Measurements from ENCODE around the gene CD6.

Gene CD6

DNA sequence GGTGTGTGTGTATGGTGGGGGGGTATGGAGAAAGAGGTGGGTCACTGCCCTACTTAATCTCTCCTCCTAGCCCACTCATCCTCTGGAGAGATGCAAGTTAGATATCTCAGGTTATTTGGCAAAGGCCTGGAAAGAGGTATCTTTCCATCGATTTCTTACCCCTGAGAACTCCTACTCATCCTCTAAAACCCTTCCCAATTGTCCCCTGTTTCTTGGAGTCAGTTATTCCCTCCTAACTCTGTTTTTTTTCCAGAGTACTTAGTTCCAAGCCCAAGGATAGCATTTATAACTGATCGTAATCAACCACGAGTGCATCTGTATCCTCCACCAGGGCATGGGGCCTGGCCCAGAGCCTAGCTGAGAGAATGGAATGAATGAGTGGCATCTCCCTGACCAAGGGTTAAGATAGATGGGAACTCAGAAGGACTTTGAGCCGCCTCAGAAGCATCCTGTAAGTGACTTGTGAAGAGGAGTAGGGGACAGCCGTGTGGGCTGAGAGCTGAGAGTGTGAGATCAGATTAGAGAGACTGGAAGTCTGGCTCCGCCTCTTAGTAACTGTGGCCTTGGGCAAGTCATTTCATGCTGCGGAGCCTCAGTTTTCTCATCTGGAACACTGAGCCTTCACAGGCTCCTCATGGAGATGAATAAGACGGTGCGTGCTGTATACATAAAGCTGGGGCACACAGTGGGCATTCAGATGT is 16.2 kb downstream of the CD6 start:
- no peak for DNase-seq

DNA sequence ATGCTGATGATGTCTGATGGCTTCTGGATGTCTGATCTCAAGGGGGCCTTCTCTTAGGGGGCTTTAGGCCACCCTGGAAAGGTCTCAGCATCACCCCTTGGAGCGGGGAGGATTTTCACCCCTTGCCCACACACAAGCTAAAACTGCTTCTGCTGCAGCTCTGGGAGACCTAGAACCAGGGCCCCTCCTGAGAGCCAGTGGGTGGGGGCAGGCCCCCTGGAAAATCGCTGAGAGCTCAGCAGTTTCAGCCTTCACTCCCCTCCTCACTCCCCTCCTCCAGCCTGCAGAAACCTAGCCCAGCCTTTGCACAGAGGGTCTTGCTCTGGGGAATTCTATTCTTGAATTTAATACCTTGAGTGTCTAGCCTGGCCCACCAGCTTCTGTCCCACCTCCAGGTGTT is 17.2 kb downstream of the CD6 start:
- DNase-seq = no peak

DNA sequence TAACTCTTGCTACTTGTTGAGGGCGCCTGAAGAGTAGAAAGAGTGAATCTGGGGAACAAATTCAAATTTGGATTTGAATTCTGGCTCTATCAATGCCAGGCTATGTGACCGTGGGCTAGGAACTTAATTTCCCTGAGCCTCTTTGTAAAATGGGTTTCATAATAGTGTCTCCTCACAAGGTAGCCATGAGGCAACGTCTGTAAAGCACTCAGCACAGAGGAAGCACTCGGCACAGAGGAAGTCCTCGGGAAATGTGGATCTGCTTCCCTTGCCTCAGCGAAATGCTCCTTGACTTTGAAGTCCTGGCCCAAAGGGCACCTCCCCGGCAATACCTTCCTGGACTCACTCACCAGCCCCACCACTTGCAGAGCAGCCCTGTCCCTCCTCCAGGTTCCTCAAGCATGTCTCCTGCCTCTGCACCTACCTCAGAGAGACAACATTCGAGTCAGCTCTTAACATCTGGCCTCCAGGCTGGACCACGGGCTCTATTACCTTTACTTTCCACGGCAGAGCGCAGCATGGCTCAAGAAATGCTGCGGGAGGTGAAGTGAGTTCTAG is 17.7 kb downstream of the CD6 start:
- DNase-seq = no peak

DNA sequence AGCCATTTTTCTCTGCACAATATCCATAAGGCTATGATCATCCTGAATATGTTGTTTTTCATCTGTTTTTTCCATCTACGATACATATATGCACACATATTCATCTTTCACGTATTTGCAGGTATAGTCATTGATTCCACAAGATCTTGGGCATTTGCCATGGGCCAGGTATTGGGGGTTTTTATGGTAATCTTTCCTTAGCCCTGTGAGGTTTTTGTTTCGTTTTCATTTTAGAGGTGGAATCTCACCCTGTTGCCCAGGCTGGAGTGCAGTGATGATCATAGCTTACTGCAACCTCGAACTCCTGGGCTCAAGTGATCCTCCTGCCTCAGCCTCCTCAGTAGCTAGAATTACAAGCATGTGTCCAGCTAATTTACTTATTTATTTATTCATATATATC is 20.0 kb downstream of the CD6 start:
- DNase-seq = no peak

DNA sequence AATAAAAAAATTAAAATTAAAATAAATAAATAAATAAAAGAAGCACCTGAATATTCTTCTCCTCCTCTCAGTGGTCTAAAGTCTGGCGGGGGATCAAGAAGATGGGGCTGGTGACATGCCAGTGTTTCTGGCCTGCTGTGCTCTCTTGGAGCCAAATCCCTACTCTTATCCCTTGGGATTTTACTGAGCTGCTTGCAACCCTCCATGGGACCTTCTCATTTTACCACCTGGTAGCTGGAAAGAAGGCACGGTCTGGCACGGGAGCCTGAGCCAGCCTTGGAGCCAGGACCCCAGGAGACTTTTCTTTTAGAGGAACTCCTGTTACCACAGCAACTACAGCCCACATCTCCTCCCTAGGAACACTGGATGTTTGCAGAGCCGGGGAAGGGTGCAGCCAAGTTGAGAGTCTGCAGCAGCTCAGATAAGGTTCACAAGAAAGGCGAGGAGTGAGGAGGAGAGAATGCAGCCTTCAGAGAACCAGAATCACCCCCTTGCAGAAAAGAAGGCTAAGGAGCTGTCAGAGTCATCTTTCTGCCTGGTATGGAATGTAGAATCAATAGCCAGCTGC is 21.4 kb downstream of the CD6 start:
- DNase-seq = no peak

DNA sequence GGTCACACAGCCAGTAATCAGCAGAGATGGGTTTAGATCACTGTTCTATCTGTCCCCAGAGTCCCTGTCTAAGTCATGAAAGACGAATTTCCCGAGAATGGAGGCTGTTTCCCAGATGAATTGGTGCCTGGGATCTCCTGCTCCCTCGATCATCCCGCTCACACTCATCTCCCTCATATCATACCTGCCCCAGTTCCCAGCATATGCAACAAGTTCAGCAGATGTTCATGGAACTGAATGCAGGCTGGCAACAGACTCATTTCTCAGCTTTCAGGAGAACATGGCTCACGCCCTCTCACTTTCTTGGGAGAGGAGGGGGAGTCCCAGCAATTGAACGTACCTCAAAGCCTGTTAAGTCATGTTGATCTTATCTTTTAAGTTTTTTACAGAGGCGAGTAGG is 22.1 kb downstream of the CD6 start:
- no peak for DNase-seq

DNA sequence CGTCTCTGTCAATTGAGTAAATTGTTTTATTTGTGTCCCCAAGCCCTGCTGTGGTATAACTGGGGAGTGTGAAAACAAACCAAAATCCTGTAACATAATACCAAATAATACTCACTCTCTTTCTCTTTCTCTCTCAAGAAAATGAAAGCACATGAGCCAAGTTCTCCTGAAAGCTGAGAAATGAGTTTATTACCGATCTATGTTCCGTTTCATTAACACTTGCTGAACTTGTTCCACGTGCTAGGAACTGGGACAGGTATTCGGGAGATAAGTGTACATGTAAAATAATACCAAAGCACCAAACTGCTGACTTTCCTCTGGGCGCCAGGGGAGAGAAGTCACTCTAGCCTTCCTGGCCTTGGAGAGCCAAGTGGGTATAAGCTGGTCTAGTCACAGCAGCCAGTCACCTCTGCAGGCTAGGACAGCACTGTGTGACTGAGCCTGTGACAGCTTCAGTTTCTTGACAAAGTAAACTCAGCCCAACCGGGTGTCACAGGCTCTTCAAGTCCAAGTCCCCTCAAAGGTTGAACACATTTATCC is 23.1 kb downstream of the CD6 start:
- DNase-seq = no peak

DNA sequence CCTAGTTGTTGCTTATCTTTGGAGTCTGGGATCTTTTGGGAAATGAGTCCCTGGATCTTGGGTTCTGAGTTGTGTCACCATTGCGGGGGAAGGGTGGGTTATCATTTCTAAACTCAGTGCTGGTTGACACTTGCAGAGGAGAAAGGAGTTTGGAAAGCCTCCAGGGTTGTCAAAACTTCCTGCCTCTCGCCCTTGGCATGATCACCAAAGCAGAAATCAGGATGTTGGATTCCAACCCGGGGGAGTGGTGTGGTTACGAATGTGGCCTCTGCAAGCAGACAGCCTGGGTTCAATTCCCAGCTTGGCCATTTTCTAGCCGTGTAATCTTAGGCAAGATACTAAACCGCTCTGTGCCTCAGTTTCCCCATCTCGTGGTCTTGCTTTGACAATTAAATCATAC is 24.3 kb downstream of the CD6 start:
- DNase-seq = no peak

DNA sequence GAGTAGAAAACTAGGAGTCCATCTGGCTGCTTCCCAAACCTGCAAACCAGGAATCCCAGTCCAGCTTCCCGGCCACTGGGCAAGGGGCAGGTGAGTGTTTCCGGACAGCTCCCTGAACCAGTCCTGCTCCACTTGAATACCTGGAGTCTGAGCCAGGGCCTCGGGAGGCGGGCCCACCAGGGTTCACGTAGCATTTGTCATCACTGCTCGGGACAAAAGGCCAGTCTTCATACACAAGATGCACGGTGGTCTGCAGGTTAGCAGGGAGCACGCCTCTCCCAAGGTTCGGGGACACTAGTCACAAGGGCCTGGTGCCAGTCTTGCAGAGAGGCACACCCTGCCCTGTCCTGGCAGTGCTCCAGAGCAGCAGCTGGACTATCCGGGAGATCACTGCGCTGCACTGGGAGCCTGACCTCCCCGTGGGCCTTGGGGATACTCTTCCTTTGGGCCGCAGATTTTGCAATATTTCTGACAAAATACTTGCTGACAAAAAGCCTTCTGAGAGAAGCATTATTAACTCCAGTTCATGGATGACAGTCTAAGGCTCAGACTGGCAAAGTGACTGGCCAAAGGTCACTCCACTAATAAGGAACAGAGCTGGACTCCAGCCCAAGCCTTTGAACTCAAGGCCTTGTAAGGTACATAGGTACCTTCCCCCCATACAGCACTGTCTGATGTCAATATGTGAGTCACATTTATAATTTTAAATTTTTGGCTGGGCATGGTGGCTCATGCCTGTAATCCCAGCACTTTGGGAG is 25.1 kb downstream of the CD6 start:
- no peak for DNase-seq

DNA sequence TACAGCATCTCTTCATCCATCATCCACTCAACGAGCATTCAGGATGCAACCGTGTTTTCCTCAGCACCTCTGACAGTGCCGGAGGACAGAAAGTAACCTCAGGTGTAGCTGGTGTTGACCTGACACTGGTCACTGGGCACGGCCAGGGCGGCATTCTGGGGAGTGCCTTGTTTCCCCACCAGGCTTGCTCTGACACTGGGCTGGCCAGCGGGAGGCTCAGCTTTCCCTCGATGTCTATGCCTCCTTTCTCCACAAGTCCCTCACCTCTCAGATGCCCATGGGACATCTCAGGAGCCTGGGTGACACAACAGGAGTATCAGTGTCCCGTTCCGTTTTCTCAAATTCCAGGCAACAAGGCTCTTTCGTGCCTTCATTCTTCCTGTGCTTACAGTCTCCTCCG is 28.9 kb downstream of the CD6 start:
- DNase-seq = no peak

DNA sequence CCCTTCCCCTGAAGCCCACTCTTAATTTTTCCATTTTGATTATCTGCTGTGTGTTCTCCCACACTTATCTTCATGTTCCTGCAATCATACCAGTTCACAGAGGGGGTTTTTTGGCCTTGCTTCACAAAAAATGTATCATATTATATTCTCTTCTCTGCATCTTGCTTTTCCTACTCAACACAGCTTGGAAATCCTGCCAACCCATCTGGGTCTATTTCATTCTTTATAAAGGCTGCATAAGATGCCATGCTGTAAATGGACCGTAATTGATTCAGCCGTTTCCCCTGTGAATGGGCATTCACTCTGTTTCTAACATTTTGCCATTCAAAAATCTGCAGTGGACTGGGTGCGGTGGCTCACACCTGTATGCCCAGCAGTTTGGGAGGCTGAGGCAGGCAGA is 30.5 kb downstream of the CD6 start:
- no peak for DNase-seq

DNA sequence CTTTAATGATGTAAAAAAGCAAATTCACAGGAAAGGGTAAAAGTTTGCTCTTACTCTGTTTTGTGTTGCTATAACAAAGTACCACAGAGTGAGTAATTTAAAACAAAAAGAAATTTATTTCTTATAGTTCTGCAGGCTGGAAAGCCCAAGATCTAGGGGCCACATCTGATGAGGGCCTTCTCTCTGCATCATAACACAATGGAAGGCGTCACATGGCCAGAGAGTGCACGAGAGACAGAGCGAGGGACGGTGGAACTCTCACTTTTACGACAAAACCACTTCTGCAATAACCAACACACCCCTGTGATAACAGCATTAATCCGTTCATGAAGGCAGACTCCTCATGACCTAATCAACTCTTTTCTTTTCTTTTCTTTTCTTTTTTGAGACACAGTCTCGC is 31.1 kb downstream of the CD6 start:
- no peak for DNase-seq

DNA sequence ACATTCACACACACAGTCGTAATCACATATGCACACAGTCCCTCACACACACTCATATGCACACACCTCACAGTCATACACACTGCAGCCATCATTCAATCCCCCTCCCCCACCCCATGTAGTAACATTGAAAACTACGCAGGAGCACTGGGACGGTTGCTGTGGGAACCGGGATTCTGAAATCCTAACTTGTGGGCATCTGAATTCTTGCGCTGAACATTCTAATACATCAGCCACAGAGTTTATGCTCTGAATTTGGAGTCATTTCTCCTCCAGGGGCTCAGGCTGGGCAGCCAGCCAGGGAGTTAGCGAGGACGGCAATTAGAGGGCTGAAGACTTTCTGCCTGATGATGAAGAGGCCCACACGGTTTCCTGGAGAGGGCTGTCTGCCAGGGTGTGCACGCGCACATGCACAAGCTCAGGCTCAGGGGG is 32.7 kb downstream of the CD6 start:
- no peak for DNase-seq

DNA sequence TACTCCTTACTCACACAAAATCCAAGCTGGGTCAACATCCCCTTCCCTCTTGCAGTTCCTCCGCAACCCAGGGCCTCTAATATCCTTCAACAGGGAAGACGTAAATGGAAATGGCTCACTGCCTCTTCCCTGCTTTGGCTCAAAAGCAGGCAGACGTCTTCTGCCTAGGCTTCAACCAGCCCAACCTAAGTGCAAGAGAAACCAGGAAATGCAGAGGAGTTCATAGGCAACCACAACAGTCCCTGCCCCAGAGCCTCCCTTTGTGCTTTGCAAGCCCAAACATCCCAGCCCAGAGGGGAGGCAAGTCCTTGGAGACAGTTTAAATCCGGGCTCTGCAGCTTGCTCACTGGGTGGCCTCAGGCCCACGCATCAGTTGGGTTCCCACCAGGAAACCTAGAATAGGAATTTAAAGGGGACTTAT is 33.3 kb downstream of the CD6 start:
- no peak for DNase-seq

DNA sequence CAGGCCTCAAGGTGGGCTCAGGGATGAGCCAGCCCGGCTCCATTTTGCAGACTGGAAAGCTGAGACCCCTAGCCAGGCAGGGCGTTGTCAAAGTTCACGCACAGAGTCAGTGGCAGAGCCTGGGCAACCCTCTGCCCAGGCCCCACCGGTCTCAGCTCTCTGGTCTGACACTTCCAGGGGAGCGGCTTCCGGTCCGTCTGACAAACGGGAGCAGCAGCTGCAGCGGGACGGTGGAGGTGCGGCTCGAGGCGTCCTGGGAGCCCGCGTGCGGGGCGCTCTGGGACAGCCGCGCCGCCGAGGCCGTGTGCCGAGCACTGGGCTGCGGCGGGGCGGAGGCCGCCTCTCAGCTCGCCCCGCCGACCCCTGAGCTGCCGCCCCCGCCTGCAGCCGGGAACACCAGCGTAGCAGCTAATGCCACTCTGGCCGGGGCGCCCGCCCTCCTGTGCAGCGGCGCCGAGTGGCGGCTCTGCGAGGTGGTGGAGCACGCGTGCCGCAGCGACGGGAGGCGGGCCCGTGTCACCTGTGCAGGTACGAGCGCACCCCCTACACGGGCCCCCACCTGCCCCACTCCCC is 36.0 kb downstream of the CD6 start:
- DNase-seq = no peak

DNA sequence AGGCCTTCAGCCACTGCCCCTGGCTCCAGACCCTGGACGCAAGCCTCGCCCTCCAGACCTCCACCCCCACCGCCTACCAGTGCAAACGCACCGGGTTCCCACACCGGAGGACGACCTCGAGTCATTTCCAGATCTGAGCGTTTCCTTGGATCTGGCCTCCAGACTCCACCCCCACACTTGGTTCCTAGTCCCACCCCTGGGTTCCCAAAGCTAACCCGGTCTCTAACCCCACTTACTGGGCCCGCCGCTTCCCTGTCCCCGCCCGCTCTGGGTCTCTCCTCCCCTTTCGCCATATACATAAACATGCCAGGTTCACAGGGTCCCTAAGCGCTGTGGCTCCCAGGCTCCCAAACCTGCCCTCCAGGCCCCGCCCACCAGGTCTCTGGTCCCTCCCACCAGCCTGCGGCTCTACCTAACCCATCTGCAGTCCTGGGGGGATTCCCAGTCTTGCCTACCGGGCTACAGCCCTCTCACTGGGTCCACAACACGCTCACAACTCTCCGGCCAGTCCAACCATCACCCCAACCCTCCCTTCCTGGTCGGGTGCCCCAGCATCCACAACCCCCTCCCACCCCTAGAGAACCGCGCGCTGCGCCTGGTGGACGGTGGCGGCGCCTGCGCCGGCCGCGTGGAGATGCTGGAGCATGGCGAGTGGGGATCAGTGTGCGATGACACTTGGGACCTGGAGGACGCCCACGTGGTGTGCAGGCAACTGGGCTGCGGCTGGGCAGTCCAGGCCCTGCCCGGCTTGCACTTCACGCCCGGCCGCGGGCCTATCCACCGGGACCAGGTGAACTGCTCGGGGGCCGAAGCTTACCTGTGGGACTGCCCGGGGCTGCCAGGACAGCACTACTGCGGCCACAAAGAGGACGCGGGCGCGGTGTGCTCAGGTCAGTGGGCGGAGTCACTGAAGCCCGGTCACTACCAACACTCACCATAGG is 36.7 kb downstream of the CD6 start:
- DNase-seq = no peak

DNA sequence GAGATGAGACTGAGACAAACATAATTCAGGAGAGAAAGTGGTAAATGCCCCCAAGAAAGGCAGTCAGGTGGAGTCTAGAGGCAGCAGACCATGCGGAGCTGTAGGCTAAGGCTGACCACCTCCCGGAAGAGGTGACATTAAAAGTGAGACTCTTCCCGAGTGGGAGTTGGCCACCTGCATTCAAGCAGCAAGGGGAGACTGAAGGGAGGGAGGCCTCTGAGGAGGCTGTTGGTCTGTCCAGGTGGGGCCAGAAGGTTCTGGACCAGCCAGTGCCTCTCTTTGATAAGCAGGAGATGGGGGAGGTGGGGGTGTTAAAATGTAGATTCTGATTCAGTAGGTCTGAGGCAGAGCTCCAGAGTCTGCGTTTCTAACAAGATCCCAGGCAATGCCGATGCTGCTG is 37.5 kb downstream of the CD6 start:
- no peak for DNase-seq

DNA sequence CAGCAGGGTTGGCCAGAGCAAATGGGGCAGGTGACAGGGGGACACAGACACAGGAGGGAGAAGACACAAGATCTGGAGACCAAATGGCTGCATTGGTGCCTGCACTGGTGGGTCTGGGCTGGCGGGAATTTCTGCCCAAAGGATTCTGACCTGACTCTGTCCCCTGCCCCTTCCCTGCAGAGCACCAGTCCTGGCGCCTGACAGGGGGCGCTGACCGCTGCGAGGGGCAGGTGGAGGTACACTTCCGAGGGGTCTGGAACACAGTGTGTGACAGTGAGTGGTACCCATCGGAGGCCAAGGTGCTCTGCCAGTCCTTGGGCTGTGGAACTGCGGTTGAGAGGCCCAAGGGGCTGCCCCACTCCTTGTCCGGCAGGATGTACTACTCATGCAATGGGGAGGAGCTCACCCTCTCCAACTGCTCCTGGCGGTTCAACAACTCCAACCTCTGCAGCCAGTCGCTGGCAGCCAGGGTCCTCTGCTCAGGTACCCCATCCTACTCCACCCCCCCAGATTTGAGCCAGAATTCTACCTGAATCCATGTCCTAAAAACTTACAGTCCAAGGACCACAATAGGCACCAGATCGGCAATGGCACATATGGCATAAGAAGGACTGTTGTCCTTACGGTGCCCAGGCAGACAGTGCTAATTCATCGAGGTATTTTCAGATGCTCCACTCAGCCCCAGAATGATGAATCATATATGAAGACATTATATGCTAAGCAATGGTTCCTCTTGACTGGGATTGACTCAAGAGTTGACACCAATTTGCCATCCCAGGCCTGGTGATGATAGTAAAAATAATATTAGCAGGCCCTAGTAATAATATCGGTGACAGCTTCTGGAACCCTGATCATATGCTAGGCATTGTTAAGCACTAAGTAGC is 38.2 kb downstream of the CD6 start:
- DNase-seq = no peak

DNA sequence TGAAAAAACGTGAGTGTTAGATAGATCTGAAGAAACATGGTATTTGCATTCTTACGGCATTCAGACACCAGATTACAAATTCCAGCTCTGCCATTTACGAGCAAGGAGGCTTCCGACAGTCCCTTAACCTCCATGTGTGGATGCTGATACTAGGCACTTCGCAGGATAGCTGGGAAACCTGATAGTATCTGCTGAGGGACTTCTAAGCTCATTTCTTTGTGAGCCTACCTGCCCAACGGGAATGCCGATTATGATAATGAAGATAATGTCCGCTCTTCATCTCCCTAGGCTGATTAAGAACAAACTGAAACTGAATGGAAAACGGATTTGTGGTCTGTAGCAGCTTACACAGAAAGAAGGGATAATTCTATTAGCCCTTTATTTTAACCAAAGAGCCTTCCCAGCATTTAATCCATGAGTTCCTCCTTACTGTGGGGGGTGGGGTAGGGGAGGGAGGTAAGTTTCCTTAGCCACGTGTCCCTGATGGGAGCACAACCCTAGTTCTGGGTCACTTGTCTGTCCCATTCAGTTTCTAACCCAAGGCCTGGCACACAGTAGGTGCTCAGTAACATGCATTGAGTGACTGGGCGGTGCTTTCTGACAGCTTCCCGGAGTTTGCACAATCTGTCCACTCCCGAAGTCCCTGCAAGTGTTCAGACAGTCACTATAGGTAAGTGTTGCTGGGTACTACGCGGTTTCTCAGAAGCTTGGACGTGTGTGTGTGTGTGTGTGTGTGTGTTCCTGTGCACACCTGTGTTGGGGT is 39.2 kb downstream of the CD6 start:
- DNase-seq = no peak

DNA sequence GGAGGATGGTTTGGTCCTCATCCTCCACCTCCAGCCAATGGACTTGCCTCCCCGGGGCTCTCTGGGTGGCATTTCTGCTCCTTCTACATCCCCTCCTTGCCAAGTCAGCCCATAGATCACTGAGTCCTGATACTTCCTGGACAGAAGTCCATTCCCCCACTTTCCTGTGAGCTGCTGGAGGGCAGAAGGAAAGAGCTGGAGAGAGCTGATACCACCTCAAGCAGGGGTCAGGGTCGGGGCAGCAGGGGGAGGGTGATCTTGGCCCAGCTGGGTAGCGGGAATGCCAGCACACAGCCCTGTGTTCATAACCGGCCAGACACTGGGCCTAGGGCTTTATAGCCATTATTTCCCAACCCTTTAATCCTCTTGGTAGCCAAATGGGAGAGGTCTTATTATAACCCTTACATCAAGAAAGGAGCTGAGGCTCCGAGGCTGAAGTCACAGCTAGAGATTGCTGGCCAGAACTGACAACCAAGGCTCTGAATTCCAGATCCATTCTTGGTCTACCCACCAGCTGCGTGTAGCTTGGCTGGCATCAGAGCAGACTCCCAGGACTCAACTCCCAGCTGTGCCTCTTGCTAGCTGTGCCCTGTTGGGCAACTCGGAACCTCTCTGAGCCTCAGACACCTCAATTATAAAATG is 39.9 kb downstream of the CD6 start:
- DNase-seq = no peak

All from hippocampal formation (tissue), 2 donors.